Raji (cell line): ENCODE data around the gene POLD4.

ENCODE experiments used
- POLR2A ChIP-seq: IDR thresholded peaks from 2 replicates; pipeline ENCODE4 v1.6.1; 2011; ENCODE audit warnings: low read depth, low read length, control low read depth; ENCODE audit not compliant: insufficient read depth

POLD4 gene

GRCh38 chr11:67321313-67321871 is 32.0 kb downstream of the POLD4 start:
- no peak for TF ChIP-seq POLR2A

- no peak for TF ChIP-seq POLR2A
Observed at GRCh38 chr11:67320691-67321090, 32.7 kb downstream of the POLD4 start.

- TF ChIP-seq POLR2A = no peak
Observed at GRCh38 chr11:67320011-67320410, 33.3 kb downstream of the POLD4 start.

- TF ChIP-seq POLR2A = no peak
Observed at GRCh38 chr11:67317888-67318555, 35.3 kb downstream of the POLD4 start.

- peak; percentile 84 for TF ChIP-seq POLR2A
Observed at GRCh38 chr11:67317205-67317887, 36.0 kb downstream of the POLD4 start.

GRCh38 chr11:67316882-67317204 is 36.5 kb downstream of the POLD4 start:
- no peak for TF ChIP-seq POLR2A

GRCh38 chr11:67315325-67315909 is 37.9 kb downstream of the POLD4 start:
- TF ChIP-seq POLR2A = no peak

GRCh38 chr11:67314218-67314617 is 39.1 kb downstream of the POLD4 start:
- no peak for TF ChIP-seq POLR2A

GRCh38 chr11:67313125-67313890 is 40.0 kb downstream of the POLD4 start:
- no peak for TF ChIP-seq POLR2A

- no peak for TF ChIP-seq POLR2A
Observed at GRCh38 chr11:67312187-67313021, 40.9 kb downstream of the POLD4 start.

GRCh38 chr11:67311556-67312082 is 41.7 kb downstream of the POLD4 start:
- TF ChIP-seq POLR2A = no peak

- TF ChIP-seq POLR2A = no peak
Observed at GRCh38 chr11:67311051-67311555, 42.2 kb downstream of the POLD4 start.

- TF ChIP-seq POLR2A = no peak
Observed at GRCh38 chr11:67310246-67311050, 42.9 kb downstream of the POLD4 start.
